COLO668 (cell line): ENCODE data around the gene GGTA1.

Experiments
- DNase-seq: peaks from one replicate; lab custom pipeline; 2025; ENCODE audit not compliant: unreplicated experiment; lab: John Stamatoyannopoulos, UW

The GGTA1 gene

DNA sequence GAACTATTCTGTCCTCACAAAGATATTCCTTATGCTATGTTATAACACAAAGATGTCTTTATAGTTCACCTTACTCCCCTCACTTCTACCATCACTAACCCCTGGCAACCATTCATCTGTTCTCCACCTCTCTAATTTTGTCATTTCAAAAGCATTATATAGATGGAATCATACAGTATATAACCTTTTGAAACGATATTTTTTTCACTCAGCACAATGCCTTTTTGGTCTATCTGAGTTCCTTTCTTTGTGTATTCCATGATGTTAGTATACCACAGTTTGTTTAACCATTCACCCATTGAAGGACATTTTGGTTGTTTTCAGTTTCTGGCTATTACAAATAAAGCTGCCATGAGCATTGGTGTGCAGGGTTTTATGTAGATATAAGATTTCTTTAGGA, 93.7 kb downstream of the GGTA1 start:
- DNase-seq: no peak
